Activated T-cell treated with anti-CD3 and anti-CD28 coated beads, Interleukin-2, amount 50 U/mL, for 24 hours (primary cell): ENCODE measurements around the gene MYBPC2.
"Not testable (repeated sequence)": the region's sequence is repeated elsewhere in the genome, so short reads cannot be mapped to it uniquely, and the experiment has no call there.

Source experiments
- DNase-seq: peaks from one replicate; pipeline ENCODE4 v3.0.0-alpha.2; 2020
- H3K27ac Mint-ChIP-seq: 2 replicates; pipeline ENCODE4 v1.8.0; 2020; ENCODE audit warnings: mild to moderate bottlenecking, mixed read lengths
- H3K27me3 Mint-ChIP-seq: 2 replicates; pipeline ENCODE4 v1.8.0; 2020; ENCODE audit warnings: mixed read lengths
- H3K36me3 Mint-ChIP-seq: 2 replicates; pipeline ENCODE4 v1.8.0; 2020; ENCODE audit warnings: low read depth, mixed read lengths
- H3K4me1 Mint-ChIP-seq: 2 replicates; pipeline ENCODE4 v1.8.0; 2020; ENCODE audit warnings: low read depth, mixed read lengths
- H3K4me3 Mint-ChIP-seq: 2 replicates; pipeline ENCODE4 v1.8.0; 2020; ENCODE audit warnings: mild to moderate bottlenecking, moderate library complexity, mixed read lengths
- H3K9me3 Mint-ChIP-seq: 2 replicates; pipeline ENCODE4 v1.8.0; 2020; ENCODE audit warnings: mixed read lengths

Gene MYBPC2

GRCh38 chr19:50430888-50431342, 1.8 kb upstream of the MYBPC2 start:
- Mint-ChIP-seq H3K27ac (no peak overlapping the region), H3K9me3 (no peaks in the 10 kb centered on the region), H3K36me3 (no peaks in the 10 kb centered on the region), H3K4me3 (peak overlapping the region; percentile 81), H3K4me1 (peaks cover 13% of the 10 kb centered on the region), H3K27me3 (peaks cover 44% of the 10 kb centered on the region)
- no peak for DNase-seq

- H3K36me3 Mint-ChIP-seq: no peaks in the 10 kb centered on the region
- no peaks in the 10 kb centered on the region for H3K9me3 Mint-ChIP-seq
- H3K4me3 Mint-ChIP-seq: peak overlapping the region; percentile 81
- peaks cover 13% of the 10 kb centered on the region for H3K4me1 Mint-ChIP-seq
- peak overlapping the region; percentile 91 for H3K27ac Mint-ChIP-seq
- H3K27me3 Mint-ChIP-seq: peaks cover 46% of the 10 kb centered on the region
- DNase-seq: peak; percentile 97
Measured at GRCh38 chr19:50431343-50432220, 1.1 kb upstream of the MYBPC2 start.

- Mint-ChIP-seq H3K4me3 (peak overlapping the region; percentile 66), H3K36me3 (no peaks in the 10 kb centered on the region), H3K27ac (peak overlapping the region; percentile 47), H3K27me3 (peaks cover 50% of the 10 kb centered on the region), H3K4me1 (peaks cover 11% of the 10 kb centered on the region), H3K9me3 (no peaks in the 10 kb centered on the region)
- no peak for DNase-seq
Measured at GRCh38 chr19:50433201-50434180, 799 bp downstream of the MYBPC2 start.

GRCh38 chr19:50434525-50434924, 1.8 kb downstream of the MYBPC2 start:
- H3K27me3 Mint-ChIP-seq: peaks cover 45% of the 10 kb centered on the region
- no peaks in the 10 kb centered on the region for H3K36me3 Mint-ChIP-seq
- peaks cover 11% of the 10 kb centered on the region for H3K4me1 Mint-ChIP-seq
- no peak for DNase-seq
- H3K9me3 Mint-ChIP-seq: no peaks in the 10 kb centered on the region
- no peak overlapping the region for H3K27ac Mint-ChIP-seq
- H3K4me3 Mint-ChIP-seq: no peak overlapping the region

- peaks cover 42% of the 10 kb centered on the region for H3K27me3 Mint-ChIP-seq
- H3K4me3 Mint-ChIP-seq: no peak overlapping the region
- H3K27ac Mint-ChIP-seq: no peak overlapping the region
- no peaks in the 10 kb centered on the region for H3K36me3 Mint-ChIP-seq
- H3K9me3 Mint-ChIP-seq: no peaks in the 10 kb centered on the region
- peaks cover 11% of the 10 kb centered on the region for H3K4me1 Mint-ChIP-seq
- no peak for DNase-seq
Measured at GRCh38 chr19:50435221-50435620, 2.5 kb downstream of the MYBPC2 start.

GRCh38 chr19:50435627-50436026, 2.9 kb downstream of the MYBPC2 start:
- Mint-ChIP-seq H3K4me1 (peaks cover 11% of the 10 kb centered on the region), H3K9me3 (no peaks in the 10 kb centered on the region), H3K4me3 (no peak overlapping the region), H3K27ac (no peak overlapping the region), H3K36me3 (no peaks in the 10 kb centered on the region), H3K27me3 (peaks cover 38% of the 10 kb centered on the region)
- DNase-seq: no peak

GRCh38 chr19:50437862-50438449, 5.3 kb downstream of the MYBPC2 start:
- no peak overlapping the region for H3K4me3 Mint-ChIP-seq
- H3K27ac Mint-ChIP-seq: no peak overlapping the region
- H3K27me3 Mint-ChIP-seq: peaks cover 23% of the 10 kb centered on the region
- no peaks in the 10 kb centered on the region for H3K9me3 Mint-ChIP-seq
- no peaks in the 10 kb centered on the region for H3K4me1 Mint-ChIP-seq
- no peaks in the 10 kb centered on the region for H3K36me3 Mint-ChIP-seq
- no peak for DNase-seq

- H3K27me3 Mint-ChIP-seq: peaks cover 20% of the 10 kb centered on the region
Measured at GRCh38 chr19:50439130-50439529, 6.4 kb downstream of the MYBPC2 start.

GRCh38 chr19:50444059-50444458, 11.4 kb downstream of the MYBPC2 start:
- DNase-seq: no peak
- no peaks in the 10 kb centered on the region for H3K4me1 Mint-ChIP-seq
- H3K27ac Mint-ChIP-seq: no peak overlapping the region
- no peak overlapping the region for H3K4me3 Mint-ChIP-seq
- peaks cover 14% of the 10 kb centered on the region for H3K27me3 Mint-ChIP-seq
- no peaks in the 10 kb centered on the region for H3K9me3 Mint-ChIP-seq
- no peaks in the 10 kb centered on the region for H3K36me3 Mint-ChIP-seq

More at GRCh38 chr19:50439130-50439529, 6.4 kb downstream of the MYBPC2 start:
- not testable (repeated sequence) for H3K36me3 Mint-ChIP-seq, H3K4me1 Mint-ChIP-seq, DNase-seq, H3K4me3 Mint-ChIP-seq, H3K9me3 Mint-ChIP-seq, H3K27ac Mint-ChIP-seq

GRCh38 chr19:50447053-50447452, 14.4 kb downstream of the MYBPC2 start:
- Mint-ChIP-seq H3K36me3 (no peaks in the 10 kb centered on the region), H3K4me1 (no peaks in the 10 kb centered on the region), H3K27me3 (peaks cover 18% of the 10 kb centered on the region), H3K4me3 (no peak overlapping the region), H3K9me3 (no peaks in the 10 kb centered on the region), H3K27ac (no peak overlapping the region)
- DNase-seq: no peak

GRCh38 chr19:50447750-50448149, 15.1 kb downstream of the MYBPC2 start:
- no peaks in the 10 kb centered on the region for H3K36me3 Mint-ChIP-seq
- no peak overlapping the region for H3K4me3 Mint-ChIP-seq
- peaks cover 17% of the 10 kb centered on the region for H3K27me3 Mint-ChIP-seq

GRCh38 chr19:50449236-50449899, 16.7 kb downstream of the MYBPC2 start:
- Mint-ChIP-seq H3K36me3 (no peaks in the 10 kb centered on the region), H3K27me3 (peaks cover 9% of the 10 kb centered on the region), H3K4me1 (no peaks in the 10 kb centered on the region), H3K9me3 (no peaks in the 10 kb centered on the region), H3K27ac (no peak overlapping the region), H3K4me3 (no peak overlapping the region)
- DNase-seq: no peak

More at GRCh38 chr19:50447750-50448149, 15.1 kb downstream of the MYBPC2 start:
- no peaks in the 10 kb centered on the region for H3K9me3 Mint-ChIP-seq
- H3K4me1 Mint-ChIP-seq: no peaks in the 10 kb centered on the region
- no peak for DNase-seq
- H3K27ac Mint-ChIP-seq: no peak overlapping the region

- Mint-ChIP-seq H3K27me3 (peaks cover 9% of the 10 kb centered on the region), H3K4me3 (no peak overlapping the region), H3K36me3 (no peaks in the 10 kb centered on the region), H3K4me1 (no peaks in the 10 kb centered on the region), H3K9me3 (no peaks in the 10 kb centered on the region), H3K27ac (no peak overlapping the region)
- no peak for DNase-seq
Measured at GRCh38 chr19:50450369-50451222, 17.9 kb downstream of the MYBPC2 start.
